Osteoblast (primary cell): ENCODE data around the gene ABCG2. TPM values are rescaled to one million over a fixed set of nuclear protein-coding genes. Genes with fewer than 3 reads are reported as not detected.

Source experiments
- DNase-seq: peaks from one replicate; pipeline ENCODE4 v3.0.0; 2011; ENCODE audit warnings: low spot score, mixed read lengths; ENCODE audit not compliant: insufficient read length; ENCODE audit errors: missing footprints
- H2AFZ ChIP-seq: 2 replicates; pipeline ENCODE4 v1.6.0; 2011; ENCODE audit warnings: mild to moderate bottlenecking, low read length
- H3K27ac ChIP-seq: 2 replicates; pipeline ENCODE4 v1.5.1; 2011; ENCODE audit warnings: mild to moderate bottlenecking, low read depth, low read length, moderate library complexity
- H3K27me3 ChIP-seq: 2 replicates; pipeline ENCODE4 v1.6.0; 2012; ENCODE audit warnings: mild to moderate bottlenecking, control low read depth, inconsistent platforms, low read length, moderate library complexity; ENCODE audit not compliant: insufficient read depth
- H3K36me3 ChIP-seq: 2 replicates; pipeline ENCODE4 v1.5.1; 2011; ENCODE audit warnings: mild to moderate bottlenecking, low read length, control low read depth, moderate library complexity; ENCODE audit not compliant: insufficient read depth
- H3K4me1 ChIP-seq: 2 replicates; pipeline ENCODE4 v1.5.1; 2011; ENCODE audit warnings: mild to moderate bottlenecking, low read length, control low read depth, moderate library complexity; ENCODE audit not compliant: insufficient read depth
- H3K4me2 ChIP-seq: 2 replicates; pipeline ENCODE4 v1.6.0; 2011; ENCODE audit warnings: mild to moderate bottlenecking, low read length; ENCODE audit not compliant: insufficient read depth
- H3K4me3 ChIP-seq: fragments of 200-600 bp; sonication (generic); 3 replicates; pipeline ENCODE4 v1.5.1; 2012; ENCODE audit warnings: mild to moderate bottlenecking, low read length, inconsistent platforms; ENCODE audit not compliant: insufficient read depth
- H3K79me2 ChIP-seq: 2 replicates; pipeline ENCODE4 v1.6.0; 2012; ENCODE audit warnings: mild to moderate bottlenecking, low read length, control low read depth, inconsistent platforms; ENCODE audit not compliant: insufficient read depth
- H3K9me3 ChIP-seq: 2 replicates; pipeline ENCODE4 v1.5.1; 2011; ENCODE audit warnings: low read depth, low read length, control low read depth
- H4K20me1 ChIP-seq: 2 replicates; pipeline ENCODE4 v1.6.0; 2012; ENCODE audit warnings: mild to moderate bottlenecking, low read length, control low read depth; ENCODE audit not compliant: insufficient read depth
- total RNA-seq: library from RNA; depleted of rRNA; stranded (reverse); fragments of >200 nt; gene quantifications from 2 replicates; pipeline ENCODE4 v1.2.3, GENCODE V29; 2012
- TF ChIP-seq, protein P1 (sequence below): IDR thresholded peaks from 2 replicates; pipeline ENCODE4 v1.5.1; 2011; ENCODE audit warnings: mild to moderate bottlenecking, low read depth, low read length, moderate library complexity; ENCODE audit errors: extremely low read depth

Gene ABCG2
- total RNA-seq, 1 donor, result 0.36 TPM

DNA sequence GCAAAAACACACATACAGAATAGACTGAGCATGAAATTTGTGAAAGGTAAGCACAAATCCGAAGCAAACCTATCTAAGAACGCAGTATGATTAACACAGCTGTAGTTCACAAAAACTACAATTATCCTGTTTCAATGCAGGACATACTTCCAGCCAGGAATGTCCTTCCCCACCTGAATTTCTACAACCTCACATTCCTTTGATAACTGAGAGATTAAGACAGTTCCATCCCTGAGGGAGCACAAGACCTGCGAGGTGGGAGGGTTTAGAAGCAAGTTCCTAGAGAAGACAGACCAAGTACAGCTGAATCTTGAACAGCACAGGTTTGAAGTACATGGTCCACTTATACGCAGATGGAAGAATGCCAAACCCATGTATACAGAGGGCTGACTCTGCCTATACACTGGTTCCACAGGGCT is 10.6 kb downstream of the ABCG2 start:
- Histone ChIP-seq H3K27me3 (no peaks in the 10 kb centered on the region), H4K20me1 (no peaks in the 10 kb centered on the region), H3K79me2 (no peaks in the 10 kb centered on the region), H3K36me3 (no peaks in the 10 kb centered on the region), H3K4me1 (peaks cover 6% of the 10 kb centered on the region), H3K4me3 (no peak overlapping the region), H2AFZ (no peak overlapping the region), H3K9me3 (no peaks in the 10 kb centered on the region), H3K4me2 (no peak overlapping the region), H3K27ac (no peak overlapping the region)
- DNase-seq, result no peak
- TF ChIP-seq, protein P1, sequence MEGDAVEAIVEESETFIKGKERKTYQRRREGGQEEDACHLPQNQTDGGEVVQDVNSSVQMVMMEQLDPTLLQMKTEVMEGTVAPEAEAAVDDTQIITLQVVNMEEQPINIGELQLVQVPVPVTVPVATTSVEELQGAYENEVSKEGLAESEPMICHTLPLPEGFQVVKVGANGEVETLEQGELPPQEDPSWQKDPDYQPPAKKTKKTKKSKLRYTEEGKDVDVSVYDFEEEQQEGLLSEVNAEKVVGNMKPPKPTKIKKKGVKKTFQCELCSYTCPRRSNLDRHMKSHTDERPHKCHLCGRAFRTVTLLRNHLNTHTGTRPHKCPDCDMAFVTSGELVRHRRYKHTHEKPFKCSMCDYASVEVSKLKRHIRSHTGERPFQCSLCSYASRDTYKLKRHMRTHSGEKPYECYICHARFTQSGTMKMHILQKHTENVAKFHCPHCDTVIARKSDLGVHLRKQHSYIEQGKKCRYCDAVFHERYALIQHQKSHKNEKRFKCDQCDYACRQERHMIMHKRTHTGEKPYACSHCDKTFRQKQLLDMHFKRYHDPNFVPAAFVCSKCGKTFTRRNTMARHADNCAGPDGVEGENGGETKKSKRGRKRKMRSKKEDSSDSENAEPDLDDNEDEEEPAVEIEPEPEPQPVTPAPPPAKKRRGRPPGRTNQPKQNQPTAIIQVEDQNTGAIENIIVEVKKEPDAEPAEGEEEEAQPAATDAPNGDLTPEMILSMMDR, result no peak

DNA sequence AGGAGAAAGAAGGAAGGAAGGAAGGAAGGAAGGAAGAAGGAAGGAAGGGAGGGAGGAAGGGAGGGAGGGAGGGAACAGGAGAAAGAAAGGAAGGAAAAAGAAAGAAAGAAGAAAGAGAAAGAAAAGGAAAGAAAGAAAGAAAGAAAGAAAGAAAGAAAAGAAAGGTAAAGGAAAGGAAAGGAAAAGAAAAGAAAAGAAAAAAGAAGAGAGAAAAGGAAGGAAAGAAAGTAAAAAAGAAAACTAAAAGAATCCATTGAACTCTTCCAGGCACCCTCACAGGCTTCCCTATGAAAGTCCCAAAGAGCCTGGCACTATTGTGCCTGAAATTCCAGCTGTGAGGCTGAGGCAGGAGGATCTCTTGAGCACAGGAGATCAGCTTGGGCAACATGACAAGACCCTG is 11.5 kb downstream of the ABCG2 start:
- Histone ChIP-seq H3K9me3 (no peaks in the 10 kb centered on the region), H3K4me1 (peaks cover 6% of the 10 kb centered on the region), H3K27ac (no peak overlapping the region), H3K4me2 (no peak overlapping the region), H2AFZ (no peak overlapping the region), H4K20me1 (no peaks in the 10 kb centered on the region), H3K4me3 (no peak overlapping the region), H3K27me3 (no peaks in the 10 kb centered on the region), H3K36me3 (no peaks in the 10 kb centered on the region), H3K79me2 (no peaks in the 10 kb centered on the region)
- no peak for DNase-seq
- TF ChIP-seq, protein P1, result no peak

DNA sequence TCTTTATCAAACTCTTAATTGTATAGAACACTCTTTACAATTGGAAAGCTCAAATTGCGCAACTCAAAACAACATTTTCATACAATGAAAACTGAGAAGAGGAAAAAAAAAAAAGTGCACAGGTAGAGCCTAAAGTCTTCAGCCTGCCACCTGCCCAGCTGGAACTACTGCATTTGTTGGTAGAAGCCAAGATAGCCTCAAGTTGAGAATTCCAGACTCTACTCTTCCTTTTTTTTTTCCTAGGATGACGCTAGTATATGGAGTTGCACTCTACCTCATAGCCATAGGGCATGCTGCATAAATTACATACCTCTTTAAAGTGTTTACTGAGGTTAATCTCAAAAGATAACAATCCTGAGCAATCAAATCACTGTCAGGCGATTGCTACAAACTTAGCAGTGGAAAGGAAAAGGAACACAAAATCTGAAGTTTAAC is 13.6 kb downstream of the ABCG2 start:
- Histone ChIP-seq H3K4me2 (no peak overlapping the region), H4K20me1 (no peaks in the 10 kb centered on the region), H3K79me2 (no peaks in the 10 kb centered on the region), H3K4me3 (no peak overlapping the region), H3K27ac (no peak overlapping the region), H3K9me3 (no peaks in the 10 kb centered on the region), H3K4me1 (peaks cover 12% of the 10 kb centered on the region), H3K36me3 (no peaks in the 10 kb centered on the region), H2AFZ (no peak overlapping the region), H3K27me3 (no peaks in the 10 kb centered on the region)
- no peak for DNase-seq
- TF ChIP-seq, protein P1, result no peak

DNA sequence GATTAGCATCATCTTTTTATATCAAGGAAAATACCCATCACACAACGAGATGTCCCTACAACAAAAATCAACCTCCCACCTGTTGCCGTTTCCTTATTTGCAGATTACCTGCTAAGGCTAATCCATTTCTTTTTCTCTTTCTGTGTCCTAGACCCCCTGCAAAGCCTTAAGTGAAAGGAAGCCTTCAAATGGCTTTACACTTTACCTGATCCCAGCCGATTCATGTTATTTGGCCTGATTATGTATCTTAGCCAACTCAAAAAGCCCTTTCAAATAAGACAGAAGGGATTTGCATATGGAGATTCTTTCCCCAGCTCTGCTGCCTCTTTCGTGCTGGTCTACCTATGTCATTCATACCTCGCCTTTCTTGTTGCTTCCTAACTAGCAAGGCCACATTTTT is 14.4 kb downstream of the ABCG2 start:
- H3K4me2 ChIP-seq, result no peak overlapping the region
- no peaks in the 10 kb centered on the region for H4K20me1 ChIP-seq
- no peaks in the 10 kb centered on the region for H3K9me3 ChIP-seq
- TF ChIP-seq, protein P1, result no peak
- no peaks in the 10 kb centered on the region for H3K36me3 ChIP-seq
- H3K27me3 ChIP-seq, result no peaks in the 10 kb centered on the region
- no peaks in the 10 kb centered on the region for H3K79me2 ChIP-seq
- no peak overlapping the region for H3K27ac ChIP-seq
- peaks cover 12% of the 10 kb centered on the region for H3K4me1 ChIP-seq
- DNase-seq, result no peak
- H3K4me3 ChIP-seq, result no peak overlapping the region
- H2AFZ ChIP-seq, result no peak overlapping the region
